ENCODE measurements around the gene LOXHD1.

DNA sequence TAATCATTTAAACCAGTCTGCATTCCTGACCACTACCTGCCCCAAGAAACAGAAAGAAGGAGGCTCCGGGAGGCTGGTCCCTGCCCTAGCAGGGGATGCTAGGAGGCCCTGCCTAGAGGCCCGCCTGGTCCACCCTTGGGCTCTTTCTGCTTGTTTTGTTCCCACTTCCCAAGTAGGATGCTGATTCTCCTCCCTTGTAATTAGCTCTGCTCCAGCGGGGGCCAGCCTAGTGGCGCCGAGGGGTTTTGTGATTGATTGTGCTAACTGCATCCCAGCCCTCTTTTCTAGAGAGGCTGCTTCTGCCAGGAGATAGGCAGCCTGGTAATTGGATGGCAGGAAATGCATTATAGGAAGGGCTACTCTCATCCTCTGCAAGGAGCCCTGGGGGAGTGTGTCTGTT lies 220.0 kb downstream of the LOXHD1 start:
- no peak for TF ChIP-seq HDAC6 (IDR thresholded peaks at IDR 0.05; ENCODE audit: unreplicated experiment)
- TF ChIP-seq GABPA (IDR thresholded peaks at IDR 0.05; ENCODE audit: low read depth) = no peak
- TF ChIP-seq SIX5 (IDR thresholded peaks at IDR 0.05; ENCODE audit: low read depth, low read length, severe bottlenecking) = no peak
- no peak for TF ChIP-seq SP1 (IDR thresholded peaks at IDR 0.05; ENCODE audit: low read depth, low read length)
- no peak for TF ChIP-seq ZNF207 (IDR thresholded peaks at IDR 0.05; ENCODE audit: borderline replicate concordance)
- no peak for TF ChIP-seq MAX (IDR thresholded peaks at IDR 0.05; ENCODE audit: low read depth, low read length)
- no peak for TF ChIP-seq CTCF (IDR thresholded peaks at IDR 0.05 in 2 of 3, conservative IDR thresholded peaks at IDR 0.05 in 1 of 3; ENCODE audit: control insufficient read depth in 2 of 3, extremely low read depth in 1 of 3, insufficient read depth in 1 of 3, low read depth in 3 of 3, low read length in 3 of 3)
- TF ChIP-seq, protein P1, sequence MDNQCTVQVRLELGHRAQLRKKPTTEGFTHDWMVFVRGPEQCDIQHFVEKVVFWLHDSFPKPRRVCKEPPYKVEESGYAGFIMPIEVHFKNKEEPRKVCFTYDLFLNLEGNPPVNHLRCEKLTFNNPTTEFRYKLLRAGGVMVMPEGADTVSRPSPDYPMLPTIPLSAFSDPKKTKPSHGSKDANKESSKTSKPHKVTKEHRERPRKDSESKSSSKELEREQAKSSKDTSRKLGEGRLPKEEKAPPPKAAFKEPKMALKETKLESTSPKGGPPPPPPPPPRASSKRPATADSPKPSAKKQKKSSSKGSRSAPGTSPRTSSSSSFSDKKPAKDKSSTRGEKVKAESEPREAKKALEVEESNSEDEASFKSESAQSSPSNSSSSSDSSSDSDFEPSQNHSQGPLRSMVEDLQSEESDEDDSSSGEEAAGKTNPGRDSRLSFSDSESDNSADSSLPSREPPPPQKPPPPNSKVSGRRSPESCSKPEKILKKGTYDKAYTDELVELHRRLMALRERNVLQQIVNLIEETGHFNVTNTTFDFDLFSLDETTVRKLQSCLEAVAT (IDR thresholded peaks at IDR 0.05) = no peak
- no peak for TF ChIP-seq TAF1 (IDR thresholded peaks at IDR 0.05; ENCODE audit: borderline replicate concordance, low read depth, low read length)

All from GM12878 (cell line).